GM20000 (cell line): ENCODE data around the gene PDZD8.

Experiments used
- DNase-seq: peaks from one replicate; pipeline ENCODE4 v3.0.0; 2012; ENCODE audit warnings: low spot score
- CTCF ChIP-seq: IDR thresholded peaks from 2 replicates; pipeline ENCODE4 v1.5.1; 2012; ENCODE audit warnings: mild to moderate bottlenecking, control low read depth; ENCODE audit errors: extremely low read depth, missing control alignments

The PDZD8 gene

DNA sequence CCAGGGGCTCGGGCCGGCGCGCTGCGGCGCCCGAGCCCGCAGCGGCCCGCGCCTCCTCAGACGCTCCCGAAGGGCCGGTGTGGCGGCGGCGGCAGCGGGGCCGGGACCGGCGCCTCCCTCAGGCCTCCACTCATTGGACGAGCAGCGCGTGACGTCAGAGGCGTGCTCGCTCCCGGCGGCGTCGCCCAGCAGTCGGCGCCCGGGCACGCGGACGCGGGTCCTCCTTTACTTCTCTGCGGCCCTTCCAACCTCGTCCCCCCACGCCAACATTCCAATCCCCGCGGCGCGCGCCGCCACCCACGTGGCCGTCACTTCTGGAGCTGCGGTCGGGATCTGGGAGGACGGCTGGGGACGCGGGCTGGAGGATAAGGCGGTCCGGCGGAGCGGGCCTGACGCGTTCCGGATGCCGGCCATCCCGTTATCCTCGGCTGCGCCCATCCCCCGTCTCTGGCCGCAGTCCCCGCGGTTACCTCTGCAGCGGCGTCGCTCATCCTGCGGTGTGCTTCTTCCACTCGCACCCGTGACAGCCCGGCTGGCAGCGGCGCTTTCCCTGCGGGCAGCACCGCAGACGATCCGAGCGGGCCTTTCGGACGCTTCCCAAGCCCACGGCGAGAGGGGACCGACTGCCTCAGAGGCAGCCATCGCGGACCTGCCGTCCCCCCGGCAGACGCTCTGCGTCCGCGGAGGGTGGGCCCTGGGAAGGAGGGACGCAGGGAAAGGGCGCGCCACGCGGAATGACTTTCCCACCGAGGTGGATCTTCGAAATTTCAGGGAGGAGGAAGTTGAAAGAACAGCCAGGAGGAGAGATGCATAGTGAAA is at the start of gene PDZD8:
TSS of gene PDZD8 (minus strand) at position 81 of the 819 bp plus-strand sequence. CDS start 213 bp downstream, outside the sequence.
- DNase-seq = peak; percentile 96
- no peak for TF ChIP-seq CTCF

DNA sequence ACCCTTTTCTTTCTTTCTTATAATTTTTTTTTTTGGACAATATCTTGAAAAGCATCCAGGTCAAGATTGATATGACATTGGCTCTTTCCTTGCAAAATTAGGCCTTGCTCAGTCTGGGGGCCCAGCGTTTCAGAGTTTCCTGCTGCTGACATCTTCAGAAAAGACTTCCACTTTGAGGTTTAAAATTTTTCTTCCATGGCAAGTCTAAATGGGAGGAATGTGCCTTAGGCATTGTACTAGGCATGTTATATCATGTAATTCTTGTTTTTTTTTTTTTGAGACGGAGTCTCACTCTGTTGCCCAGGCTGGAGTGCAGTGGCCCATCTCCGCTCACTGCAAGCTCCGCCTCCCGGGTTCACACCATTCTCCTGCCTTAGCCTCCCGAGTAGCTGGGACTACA is 48.9 kb upstream of the PDZD8 start:
- no peak for DNase-seq
- TF ChIP-seq CTCF = no peak

GRCh38 chr10:117421985-117422384 is 46.7 kb upstream of the PDZD8 start:
- no peak for TF ChIP-seq CTCF
- DNase-seq = no peak

DNA sequence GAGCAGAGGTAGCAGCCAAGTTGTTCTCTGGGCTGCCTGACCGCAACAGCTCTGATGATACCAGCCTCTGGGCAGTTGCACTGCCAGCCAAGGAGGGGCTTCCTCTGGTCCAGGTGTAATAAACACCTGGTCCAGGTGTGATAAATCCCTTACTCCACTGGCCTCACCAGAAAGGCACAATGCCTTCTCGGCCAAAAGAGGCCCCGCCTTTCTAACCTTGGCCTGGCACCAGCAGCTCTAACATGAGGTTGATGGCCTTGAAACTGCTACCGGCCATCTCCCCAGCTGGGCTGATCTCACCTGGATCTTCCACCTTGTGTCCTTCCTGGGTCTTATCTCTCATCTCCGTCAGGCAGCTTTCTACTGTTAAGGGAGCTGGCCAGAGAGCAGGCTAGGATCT is 45.5 kb upstream of the PDZD8 start:
- DNase-seq = no peak

GRCh38 chr10:117419921-117420320 is 44.7 kb upstream of the PDZD8 start:
- DNase-seq = no peak
- TF ChIP-seq CTCF = no peak

More for the DNA sequence above, 45.5 kb upstream of the PDZD8 start:
- TF ChIP-seq CTCF = no peak

DNA sequence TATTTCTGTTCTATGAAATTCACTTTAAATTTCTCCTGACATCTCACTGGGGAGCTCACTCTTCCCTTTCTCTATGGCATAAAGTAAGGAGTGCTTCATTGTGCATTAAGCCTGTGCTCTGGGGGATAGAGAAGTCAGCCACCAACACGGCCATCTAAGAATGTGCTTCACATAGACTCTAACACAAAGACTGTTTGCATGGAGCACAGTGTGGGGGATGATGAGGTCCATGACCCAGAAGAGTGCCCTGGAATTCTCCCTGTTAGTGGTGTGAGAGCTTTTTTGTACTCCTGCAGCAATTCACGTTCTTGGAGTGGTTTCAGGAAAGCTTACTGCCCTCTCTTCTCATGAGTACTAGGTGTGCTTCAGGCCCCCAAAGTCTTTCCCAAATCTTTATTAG is 43.9 kb upstream of the PDZD8 start:
- no peak for TF ChIP-seq CTCF
- no peak for DNase-seq

DNA sequence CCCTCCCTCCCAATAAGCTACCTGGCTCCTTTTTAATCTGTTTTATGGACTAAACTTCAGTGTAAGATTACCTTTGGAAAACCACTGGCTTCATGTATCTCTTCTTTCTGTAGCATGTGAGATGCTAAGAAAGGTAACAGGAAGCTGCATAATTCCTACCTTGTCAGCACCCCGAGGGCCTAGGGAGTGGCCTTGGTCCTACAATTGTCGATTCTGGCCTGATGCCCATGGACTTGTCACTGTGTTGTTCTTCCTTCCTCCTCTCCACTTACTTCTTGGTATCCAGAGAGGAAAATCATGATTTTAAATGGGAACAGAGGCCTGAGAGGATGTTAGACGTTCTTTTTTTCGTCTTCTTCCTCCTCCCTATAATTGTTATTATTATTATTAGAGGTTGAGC is 42.9 kb upstream of the PDZD8 start:
- DNase-seq = no peak
- no peak for TF ChIP-seq CTCF
